Rectal smooth muscle tissue (tissue), 1 donor: Measurements from ENCODE around the gene BPIFB1.

Source experiments
- H3K27ac ChIP-seq: one replicate; pipeline ENCODE4 v1.7.0; 2013; ENCODE audit warnings: low read depth, low read length, inconsistent platforms
- H3K27me3 ChIP-seq: one replicate; pipeline ENCODE4 v1.7.0; 2013; ENCODE audit warnings: low read length; ENCODE audit not compliant: control insufficient read depth, insufficient read depth
- H3K36me3 ChIP-seq: one replicate; pipeline ENCODE4 v1.7.0; 2013; ENCODE audit warnings: low read length; ENCODE audit not compliant: control insufficient read depth, insufficient read depth
- H3K4me1 ChIP-seq: one replicate; pipeline ENCODE4 v1.7.0; 2013; ENCODE audit warnings: low read length; ENCODE audit not compliant: control insufficient read depth, insufficient read depth
- H3K4me3 ChIP-seq: one replicate; pipeline ENCODE4 v1.7.0; 2013; ENCODE audit warnings: low read length
- H3K9ac ChIP-seq: one replicate; pipeline ENCODE4 v1.7.0; 2013; ENCODE audit warnings: low read length

Gene BPIFB1

DNA sequence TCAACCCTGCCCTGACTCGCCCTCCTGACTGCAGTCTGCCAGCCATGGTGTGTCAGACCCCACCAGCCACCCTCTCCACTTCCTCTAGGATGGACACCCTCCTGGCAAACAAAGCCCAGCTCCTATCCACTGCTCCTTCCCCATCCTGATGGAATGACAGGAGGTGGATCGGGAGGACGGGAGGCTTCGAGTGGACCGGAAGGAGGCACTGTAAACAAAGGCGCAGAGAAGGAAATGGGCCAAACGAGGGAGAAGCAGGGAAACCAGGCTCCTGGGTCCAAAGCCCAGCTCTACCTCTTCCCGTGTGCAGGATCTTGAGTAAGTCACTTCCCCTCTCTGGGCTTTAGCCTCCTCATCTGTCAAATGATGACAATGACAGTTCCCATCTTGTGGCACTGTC, 40.2 kb downstream of the BPIFB1 start:
- Histone ChIP-seq H3K27ac (no peak overlapping the region), H3K9ac (no peak overlapping the region), H3K4me1 (no peaks in the 10 kb centered on the region), H3K27me3 (no peaks in the 10 kb centered on the region), H3K4me3 (no peak overlapping the region), H3K36me3 (no peaks in the 10 kb centered on the region)

DNA sequence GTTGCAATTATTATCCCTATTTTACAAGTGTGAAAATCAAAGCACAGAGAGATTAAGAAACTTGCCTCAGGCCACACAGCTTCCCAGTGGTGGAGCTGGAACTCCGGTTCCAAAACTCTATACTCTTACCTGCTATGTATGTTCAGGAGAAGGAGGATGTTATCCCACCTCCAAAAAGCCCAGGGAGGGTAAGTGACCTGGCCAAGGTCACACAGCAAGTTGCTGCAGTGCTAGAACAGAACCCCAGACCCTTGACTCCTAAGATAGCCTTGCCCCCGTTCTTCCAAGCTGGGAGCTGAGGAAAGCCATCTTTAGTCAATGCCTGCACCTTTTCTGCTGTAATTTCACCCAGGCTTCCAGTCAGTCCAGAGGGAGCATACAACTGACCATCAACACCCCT, 42.3 kb downstream of the BPIFB1 start:
- Histone ChIP-seq H3K27ac (no peak overlapping the region), H3K9ac (no peak overlapping the region), H3K4me1 (no peaks in the 10 kb centered on the region), H3K4me3 (no peak overlapping the region), H3K36me3 (no peaks in the 10 kb centered on the region), H3K27me3 (no peaks in the 10 kb centered on the region)

DNA sequence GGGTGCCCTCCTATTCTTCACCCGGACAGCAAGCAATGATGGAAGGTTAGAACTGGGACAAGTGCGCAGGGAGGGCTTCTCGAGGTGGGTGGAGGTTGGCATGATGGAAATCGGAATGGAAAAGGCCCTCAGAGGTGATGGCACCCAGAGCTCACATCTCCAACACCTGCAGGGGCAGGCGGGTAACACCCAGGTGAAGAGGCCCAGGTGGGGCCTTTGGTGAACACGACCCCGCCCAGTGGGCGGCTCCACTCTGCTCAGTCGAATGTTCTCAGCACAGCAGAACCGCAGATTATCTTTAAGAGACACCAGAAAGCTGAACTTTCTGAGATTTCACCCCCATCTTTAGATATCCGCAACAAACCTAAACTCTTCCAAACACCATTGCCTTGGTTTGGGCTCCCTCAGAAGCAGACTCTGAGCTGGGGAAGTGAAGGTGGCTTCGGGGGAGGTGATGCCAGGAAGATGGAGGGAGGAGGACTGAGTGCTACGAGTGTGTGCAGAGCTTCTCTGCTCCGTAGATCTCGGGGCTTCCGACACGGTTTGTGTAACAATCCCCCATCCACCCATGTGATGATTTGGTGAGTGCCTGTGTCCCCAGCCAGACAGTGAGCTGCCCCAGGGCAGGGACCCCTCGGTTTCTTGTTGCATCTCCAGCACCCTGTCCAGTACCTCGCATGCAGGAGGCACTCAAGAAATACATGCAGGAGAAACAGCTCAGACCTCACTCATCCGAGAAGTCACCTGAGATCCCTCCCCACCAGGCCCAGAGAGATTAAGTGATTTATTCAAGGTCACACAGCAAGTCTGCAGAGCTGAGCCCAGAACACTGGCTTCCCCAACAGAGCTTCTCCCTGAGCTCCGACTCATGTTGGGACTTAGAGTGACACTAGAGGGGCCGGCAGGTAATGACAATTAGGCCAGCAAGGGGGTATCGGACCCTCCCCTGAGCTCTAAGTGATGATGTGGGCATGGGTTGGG, 45.4 kb downstream of the BPIFB1 start:
- no peaks in the 10 kb centered on the region for H3K27me3 ChIP-seq
- no peak overlapping the region for H3K9ac ChIP-seq
- no peaks in the 10 kb centered on the region for H3K4me1 ChIP-seq
- H3K27ac ChIP-seq, result no peak overlapping the region
- H3K36me3 ChIP-seq, result no peaks in the 10 kb centered on the region
- no peak overlapping the region for H3K4me3 ChIP-seq

DNA sequence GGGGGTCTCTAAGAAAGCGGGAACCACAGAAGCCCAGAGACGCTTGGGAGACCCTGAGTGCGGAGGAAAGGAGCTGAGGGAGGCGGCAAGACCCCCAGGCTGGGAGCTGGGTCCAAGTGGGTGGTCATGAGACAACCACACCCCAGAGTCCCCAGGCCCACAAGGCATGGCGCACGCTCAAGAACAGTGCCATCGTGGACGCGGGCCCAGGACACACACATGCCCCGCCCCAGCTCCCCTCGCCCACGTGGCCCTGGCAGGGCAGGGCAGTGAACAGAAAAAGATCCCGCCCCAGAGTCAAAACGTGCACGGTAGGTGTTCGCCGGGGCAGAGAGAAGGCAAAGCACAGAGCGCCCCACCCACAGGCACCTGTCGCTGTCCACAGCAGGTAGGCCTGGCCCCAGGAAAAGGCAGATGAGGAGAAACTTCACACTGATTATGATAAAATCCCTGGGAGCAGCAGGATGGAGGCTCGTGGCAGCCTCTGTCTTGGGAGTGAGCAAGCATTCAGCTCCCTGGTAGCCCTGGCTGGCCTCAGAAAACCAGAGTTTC, 50.0 kb downstream of the BPIFB1 start:
- H3K4me3 ChIP-seq, result no peak overlapping the region
- no peaks in the 10 kb centered on the region for H3K36me3 ChIP-seq
- H3K27ac ChIP-seq, result no peak overlapping the region
- H3K27me3 ChIP-seq, result no peaks in the 10 kb centered on the region
- H3K9ac ChIP-seq, result no peak overlapping the region
- H3K4me1 ChIP-seq, result no peaks in the 10 kb centered on the region

DNA sequence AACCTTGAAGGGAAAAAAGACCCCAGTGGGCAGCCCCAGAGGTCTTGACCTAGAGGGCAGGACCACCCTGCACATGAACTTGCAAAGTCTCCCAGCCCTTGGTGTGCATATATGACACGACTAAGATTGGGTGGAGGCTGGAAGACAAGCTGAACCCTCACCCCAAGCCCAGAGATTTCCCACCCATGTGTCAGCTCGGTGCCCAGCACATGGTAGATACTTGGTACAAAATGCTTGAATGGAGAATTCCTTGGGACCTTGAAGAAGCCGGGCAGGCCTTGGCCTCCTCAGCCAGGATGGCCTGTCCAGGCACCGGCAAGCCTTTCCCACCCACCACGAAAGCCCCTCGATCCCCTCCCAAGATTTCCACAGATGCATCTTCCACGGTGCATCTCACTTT, 50.6 kb downstream of the BPIFB1 start:
- Histone ChIP-seq H3K9ac (no peak overlapping the region), H3K27ac (no peak overlapping the region), H3K4me3 (no peak overlapping the region), H3K27me3 (no peaks in the 10 kb centered on the region), H3K36me3 (no peaks in the 10 kb centered on the region), H3K4me1 (no peaks in the 10 kb centered on the region)

DNA sequence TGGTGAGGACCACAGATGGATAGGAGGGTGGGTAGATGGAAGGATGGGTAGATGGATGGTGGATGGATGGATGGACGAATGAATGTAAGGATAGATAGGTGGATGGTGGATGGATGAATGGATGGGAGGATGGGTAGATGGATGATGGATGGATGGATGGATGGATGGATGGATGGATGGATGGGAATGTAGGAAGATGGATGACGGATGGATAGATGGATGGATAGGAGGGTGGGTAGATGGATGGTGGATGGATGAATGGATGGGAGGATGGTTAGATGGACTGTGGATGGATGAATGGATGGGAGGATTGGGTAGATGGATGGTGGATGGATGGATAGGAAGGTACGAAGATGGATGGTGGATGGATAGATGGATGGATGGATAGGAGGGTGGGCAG, 51.1 kb downstream of the BPIFB1 start:
- H3K27ac ChIP-seq, result no peak overlapping the region
- H3K27me3 ChIP-seq, result no peaks in the 10 kb centered on the region
- H3K36me3 ChIP-seq, result no peaks in the 10 kb centered on the region
- H3K4me3 ChIP-seq, result no peak overlapping the region
- H3K9ac ChIP-seq, result no peak overlapping the region
- no peaks in the 10 kb centered on the region for H3K4me1 ChIP-seq

DNA sequence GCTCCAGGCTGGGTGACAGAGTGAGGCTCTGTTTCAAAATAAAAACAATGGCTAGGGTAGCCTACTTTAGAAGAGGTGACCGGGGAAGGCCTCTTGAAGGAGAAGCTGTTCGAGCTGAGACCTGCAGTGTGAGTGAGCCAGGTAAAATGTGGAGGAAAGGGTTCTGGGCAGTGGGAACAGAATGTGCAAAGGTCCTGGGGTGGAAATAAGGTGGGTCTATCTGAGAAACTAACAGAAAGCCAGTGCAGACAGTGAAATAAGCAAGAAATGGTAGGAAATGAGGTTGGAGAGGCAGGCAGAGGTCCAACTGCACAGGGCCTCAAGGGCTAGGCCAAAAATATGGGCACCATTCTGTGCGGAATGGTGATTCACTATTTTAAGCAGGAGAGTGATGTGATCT, 53.4 kb downstream of the BPIFB1 start:
- Histone ChIP-seq H3K4me3 (no peak overlapping the region), H3K36me3 (no peaks in the 10 kb centered on the region), H3K9ac (no peak overlapping the region)

DNA sequence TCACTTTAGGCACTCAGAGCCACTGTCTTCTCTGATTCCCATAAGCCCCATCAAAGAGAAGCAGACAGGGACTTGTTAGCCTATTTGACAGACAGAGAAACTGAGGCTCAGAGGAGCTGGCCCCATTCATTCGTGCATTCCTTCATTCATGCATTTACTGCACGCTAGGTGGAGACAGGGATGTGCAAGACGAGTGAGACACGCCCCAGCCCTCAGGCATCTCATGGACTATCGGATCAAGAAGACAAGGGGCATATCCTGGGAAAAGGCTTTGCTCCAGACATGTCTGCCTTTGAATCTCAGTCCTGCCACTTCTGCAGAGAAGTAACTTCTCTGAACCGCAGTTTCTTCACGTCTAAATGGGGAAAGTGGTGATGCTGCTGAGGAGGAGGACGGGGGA, 54.1 kb downstream of the BPIFB1 start:
- Histone ChIP-seq H3K27me3 (no peaks in the 10 kb centered on the region), H3K4me3 (no peak overlapping the region), H3K9ac (no peak overlapping the region), H3K36me3 (no peaks in the 10 kb centered on the region), H3K27ac (no peak overlapping the region), H3K4me1 (no peaks in the 10 kb centered on the region)

More for the DNA sequence above, 53.4 kb downstream of the BPIFB1 start:
- Histone ChIP-seq H3K27ac (no peak overlapping the region), H3K4me1 (no peaks in the 10 kb centered on the region), H3K27me3 (no peaks in the 10 kb centered on the region)

DNA sequence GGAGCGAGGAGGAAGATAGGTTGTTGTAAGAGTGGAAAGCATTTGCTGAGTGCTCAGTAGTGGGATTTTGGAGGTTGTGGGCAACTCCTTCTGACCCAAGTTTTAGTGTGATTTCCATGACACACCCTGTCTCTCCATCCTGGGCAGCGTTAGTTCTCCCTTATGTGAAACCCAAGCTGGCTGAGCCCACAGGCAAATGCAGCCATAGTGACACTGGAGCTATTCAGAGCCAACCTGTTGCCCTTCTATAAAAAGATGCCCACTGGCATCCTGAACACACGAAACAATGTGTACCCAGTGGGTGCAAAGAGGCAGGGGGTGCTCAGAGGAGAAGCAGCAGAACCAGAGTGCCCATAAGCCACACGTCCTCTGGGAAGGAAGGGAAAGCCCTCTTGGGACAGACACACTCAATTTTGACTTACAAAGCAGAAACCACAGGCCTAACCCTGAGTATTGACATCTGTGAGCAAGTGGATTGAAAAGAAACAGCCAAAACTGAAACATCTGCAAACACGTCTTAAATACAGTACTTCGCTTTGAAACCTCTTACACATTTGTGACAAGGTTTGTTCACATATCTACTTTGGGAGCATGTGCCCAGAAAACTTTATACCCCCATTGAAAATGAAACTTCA, 54.6 kb downstream of the BPIFB1 start:
- no peaks in the 10 kb centered on the region for H3K4me1 ChIP-seq
- no peaks in the 10 kb centered on the region for H3K27me3 ChIP-seq
- H3K27ac ChIP-seq, result no peak overlapping the region
- H3K4me3 ChIP-seq, result no peak overlapping the region
- H3K9ac ChIP-seq, result no peak overlapping the region
- no peaks in the 10 kb centered on the region for H3K36me3 ChIP-seq

DNA sequence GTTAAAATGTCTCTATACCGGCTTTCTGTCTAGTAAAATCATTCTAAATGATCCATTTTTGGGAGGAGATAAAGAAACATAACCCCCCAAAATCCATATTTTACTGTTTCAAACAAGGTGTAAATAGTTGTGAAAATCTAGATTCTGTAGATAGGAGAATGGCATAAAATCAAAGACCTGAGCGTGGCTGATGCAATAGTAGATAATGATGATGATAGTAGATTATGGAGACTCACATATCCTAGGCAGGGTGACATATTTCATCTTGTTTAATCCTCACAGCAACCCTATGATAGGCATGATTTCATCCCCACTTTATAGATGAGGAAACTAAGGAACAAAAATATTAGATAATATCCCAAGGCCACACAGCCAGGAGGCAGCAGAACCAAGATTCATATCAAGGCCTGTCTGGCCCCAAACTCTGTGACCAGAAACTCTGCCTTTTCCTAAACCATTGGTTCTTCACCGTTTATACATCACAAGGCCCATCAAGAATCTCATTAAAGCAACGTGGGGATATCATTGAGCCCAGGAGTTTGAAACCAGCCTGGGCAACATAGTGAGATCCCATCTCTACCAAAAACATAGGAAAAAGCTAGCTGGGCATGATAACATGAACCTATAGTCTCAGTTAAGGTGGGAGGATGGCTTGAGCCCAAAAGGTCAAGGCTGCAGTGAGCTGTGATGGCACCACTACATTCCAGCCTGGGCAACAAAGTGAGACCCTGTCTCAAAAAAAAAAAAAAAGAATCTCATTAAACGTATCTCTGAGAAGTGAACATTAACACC, 55.6 kb downstream of the BPIFB1 start:
- Histone ChIP-seq H3K9ac (no peak overlapping the region), H3K27me3 (no peaks in the 10 kb centered on the region), H3K4me3 (no peak overlapping the region), H3K4me1 (no peaks in the 10 kb centered on the region), H3K36me3 (no peaks in the 10 kb centered on the region), H3K27ac (no peak overlapping the region)

DNA sequence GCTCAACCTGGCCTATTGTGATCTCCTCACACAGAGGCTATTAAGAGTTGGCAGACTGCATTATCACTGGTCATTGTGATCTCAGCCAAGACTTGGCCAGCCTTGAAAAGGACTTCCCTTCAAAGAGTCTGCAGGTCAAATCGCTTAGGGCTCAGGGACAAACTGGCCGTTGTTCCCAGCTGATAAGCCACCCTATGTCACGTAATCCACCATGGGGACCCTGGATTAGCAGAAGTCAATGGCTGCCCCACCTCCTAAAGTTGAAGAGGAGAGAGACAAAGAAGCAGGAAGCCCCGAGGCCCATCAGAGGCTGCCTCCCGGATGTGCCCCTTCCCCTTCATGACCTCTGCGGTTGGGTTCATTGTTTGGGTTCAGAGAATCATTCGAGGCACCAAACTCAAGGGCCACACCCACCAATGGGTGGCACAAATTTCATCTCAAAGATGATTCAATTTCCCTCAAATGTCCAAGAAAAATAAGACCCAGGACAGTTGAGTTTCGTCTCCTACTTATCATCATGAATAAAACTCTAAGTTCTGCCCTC, 56.6 kb downstream of the BPIFB1 start:
- Histone ChIP-seq H3K36me3 (no peaks in the 10 kb centered on the region), H3K27ac (no peak overlapping the region), H3K27me3 (no peaks in the 10 kb centered on the region), H3K4me3 (no peak overlapping the region), H3K9ac (no peak overlapping the region), H3K4me1 (no peaks in the 10 kb centered on the region)

DNA sequence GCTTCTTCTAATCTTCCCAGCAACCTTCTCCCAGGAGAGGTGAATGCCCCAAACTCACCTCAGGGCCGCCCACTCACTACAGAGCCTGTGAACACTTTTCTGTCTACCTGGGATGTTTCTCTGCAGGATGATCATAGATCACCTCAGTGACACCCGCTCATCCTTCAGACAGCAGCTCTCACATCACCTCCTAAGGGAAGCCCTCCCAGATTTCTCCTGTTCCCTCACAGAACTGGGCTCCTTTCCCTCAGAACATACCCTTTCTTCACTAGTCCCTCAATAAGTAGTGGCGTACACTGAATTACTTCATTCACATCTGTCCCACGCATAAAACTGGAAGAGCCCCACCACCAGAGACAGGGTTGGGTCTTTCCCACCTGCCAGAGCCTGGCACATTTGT, 60.5 kb downstream of the BPIFB1 start:
- H3K9ac ChIP-seq, result no peak overlapping the region
- H3K27ac ChIP-seq, result no peak overlapping the region
- H3K4me3 ChIP-seq, result no peak overlapping the region
- no peaks in the 10 kb centered on the region for H3K27me3 ChIP-seq
- no peaks in the 10 kb centered on the region for H3K4me1 ChIP-seq
- no peaks in the 10 kb centered on the region for H3K36me3 ChIP-seq
